BLaER1 (cell line): Measurements from ENCODE around the gene STAM2.
"Not testable (repeated sequence)": the region's sequence is repeated elsewhere in the genome, so short reads cannot be mapped to it uniquely, and the experiment has no call there.

ENCODE experiments used
- H3K27ac ChIP-seq: shearing (Covaris generic); formaldehyde crosslinking; 2 replicates; pipeline ENCODE4 v1.8.1; 2022
- H3K27me3 ChIP-seq: shearing (Covaris generic); formaldehyde crosslinking; 2 replicates; pipeline ENCODE4 v1.8.1; 2022
- H3K36me3 ChIP-seq: shearing (Covaris generic); formaldehyde crosslinking; 2 replicates; pipeline ENCODE4 v1.8.1; 2022
- H3K4me1 ChIP-seq: shearing (Covaris generic); formaldehyde crosslinking; 2 replicates; pipeline ENCODE4 v1.8.1; 2022
- H3K4me2 ChIP-seq: shearing (Covaris generic); formaldehyde crosslinking; 2 replicates; pipeline ENCODE4 v1.8.1; 2022
- H3K4me3 ChIP-seq: shearing (Covaris generic); formaldehyde crosslinking; 2 replicates; pipeline ENCODE4 v1.8.1; 2022
- H3K9ac ChIP-seq: shearing (Covaris generic); formaldehyde crosslinking; 2 replicates; pipeline ENCODE4 v1.8.1; 2022
- H3K9me3 ChIP-seq: shearing (Covaris generic); formaldehyde crosslinking; 2 replicates; pipeline ENCODE4 v1.8.1; 2022
- H4K20me1 ChIP-seq: shearing (Covaris generic); formaldehyde crosslinking; 2 replicates; pipeline ENCODE4 v1.8.1; 2022
- Cebpa-rat ChIP-seq: shearing (Covaris generic); IDR thresholded peaks from 2 replicates; pipeline ENCODE4 v1.8.1; 2022

STAM2 gene

DNA sequence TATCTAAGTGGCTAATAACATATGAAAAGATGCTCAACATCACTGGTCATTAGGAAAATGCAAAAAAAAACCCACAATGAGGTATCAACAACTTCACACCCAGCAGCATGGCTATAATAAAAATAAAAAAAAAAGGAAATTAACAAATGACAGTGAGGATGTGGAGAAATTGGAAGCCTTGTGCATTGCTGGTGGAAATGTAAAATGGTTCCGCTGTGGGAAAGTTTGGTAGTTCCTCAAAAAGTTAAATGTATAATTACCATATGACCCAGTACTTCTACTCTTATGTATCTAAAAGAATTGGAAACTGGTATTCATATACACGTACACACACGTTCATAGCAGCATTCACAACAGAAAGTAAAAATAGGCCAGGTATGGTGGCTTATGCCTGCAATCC is 61.2 kb downstream of the STAM2 start:
- Histone ChIP-seq H3K4me3 (no peak overlapping the region), H3K27me3 (no peaks in the 10 kb centered on the region), H3K4me1 (no peaks in the 10 kb centered on the region), H3K36me3 (peaks cover 6% of the 10 kb centered on the region; the same call in 1 of the 2 replicates), H4K20me1 (no peaks in the 10 kb centered on the region), H3K27ac (no peak overlapping the region), H3K9ac (no peak overlapping the region), H3K9me3 (no peaks in the 10 kb centered on the region), H3K4me2 (no peak overlapping the region)
- no peak for TF ChIP-seq Cebpa-rat

DNA sequence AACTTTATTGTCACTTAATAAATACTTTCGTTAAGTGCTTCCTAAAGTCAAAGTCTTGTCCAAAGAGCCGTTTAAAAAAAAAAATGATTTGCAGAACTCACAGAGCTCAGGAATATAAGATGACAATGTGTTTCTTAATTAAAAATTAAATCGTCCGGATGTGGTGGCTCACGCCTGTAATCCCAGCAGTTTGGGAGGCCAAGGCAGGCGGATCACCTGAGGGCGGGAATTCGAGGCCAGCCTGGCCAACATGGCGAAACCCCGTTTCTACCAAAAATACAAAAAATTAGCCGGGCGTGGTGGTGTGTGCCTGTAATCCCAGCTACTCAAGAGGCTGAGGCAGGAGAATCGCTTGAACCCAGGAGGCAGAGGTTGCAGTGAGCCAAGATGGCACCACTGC is 68.4 kb downstream of the STAM2 start:
- not testable (repeated sequence) for H3K27me3 ChIP-seq, H3K9me3 ChIP-seq, H3K27ac ChIP-seq, H3K4me3 ChIP-seq, H4K20me1 ChIP-seq, H3K9ac ChIP-seq, H3K4me1 ChIP-seq, H3K4me2 ChIP-seq, H3K36me3 ChIP-seq

DNA sequence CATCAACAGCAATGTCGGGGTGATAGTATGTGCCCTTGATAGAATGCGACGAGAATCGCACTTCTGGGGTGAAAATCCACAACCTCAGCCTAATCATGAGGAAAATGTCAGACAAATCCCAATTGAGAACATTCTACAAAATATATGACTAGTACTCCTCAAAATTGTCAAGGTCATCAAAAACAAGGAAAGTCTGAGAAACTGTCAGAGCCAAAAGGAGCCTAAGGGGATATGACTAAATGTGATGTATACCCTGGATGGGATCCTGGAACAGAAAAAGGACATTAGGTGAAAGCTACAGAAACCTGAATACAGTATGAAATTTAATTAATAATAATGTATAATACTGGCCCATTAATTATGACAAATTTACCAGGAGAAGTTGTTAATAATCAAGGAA is 69.1 kb downstream of the STAM2 start:
- Histone ChIP-seq H3K9ac (no peak overlapping the region), H4K20me1 (no peaks in the 10 kb centered on the region), H3K27me3 (no peaks in the 10 kb centered on the region), H3K4me1 (no peaks in the 10 kb centered on the region), H3K4me3 (no peak overlapping the region), H3K9me3 (no peaks in the 10 kb centered on the region), H3K36me3 (no peaks in the 10 kb centered on the region), H3K27ac (no peak overlapping the region), H3K4me2 (no peak overlapping the region)
- no peak for TF ChIP-seq Cebpa-rat

DNA sequence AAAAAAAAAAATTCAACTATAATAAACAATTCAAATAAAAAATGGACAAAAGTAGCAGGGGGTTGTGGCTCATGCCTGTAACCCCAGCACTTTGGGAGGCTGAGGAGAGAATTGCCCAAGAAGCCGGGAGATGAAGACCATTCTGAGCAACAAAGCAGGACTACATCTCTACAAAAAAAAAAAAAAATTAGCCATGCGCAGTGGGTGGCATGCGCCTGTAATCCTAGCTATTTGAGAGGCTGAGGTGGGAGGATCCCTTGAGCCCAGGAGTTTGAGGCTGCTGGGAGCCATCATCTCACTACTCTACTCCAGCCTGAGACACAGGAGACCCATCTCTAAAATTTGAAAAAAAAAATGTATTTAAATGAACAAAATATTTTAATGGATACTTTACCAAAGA is 72.3 kb downstream of the STAM2 start:
- no peak overlapping the region for H3K4me2 ChIP-seq
- no peaks in the 10 kb centered on the region for H3K9me3 ChIP-seq
- H3K27ac ChIP-seq = no peak overlapping the region
- H3K4me1 ChIP-seq = peaks cover 10% of the 10 kb centered on the region
- no peak for TF ChIP-seq Cebpa-rat
- H4K20me1 ChIP-seq = peaks cover under 1% of the 10 kb centered on the region; the same call in 1 of the 2 replicates
- peaks cover 31% of the 10 kb centered on the region for H3K27me3 ChIP-seq
- no peaks in the 10 kb centered on the region for H3K36me3 ChIP-seq
- no peak overlapping the region for H3K4me3 ChIP-seq
- H3K9ac ChIP-seq = no peak overlapping the region

DNA sequence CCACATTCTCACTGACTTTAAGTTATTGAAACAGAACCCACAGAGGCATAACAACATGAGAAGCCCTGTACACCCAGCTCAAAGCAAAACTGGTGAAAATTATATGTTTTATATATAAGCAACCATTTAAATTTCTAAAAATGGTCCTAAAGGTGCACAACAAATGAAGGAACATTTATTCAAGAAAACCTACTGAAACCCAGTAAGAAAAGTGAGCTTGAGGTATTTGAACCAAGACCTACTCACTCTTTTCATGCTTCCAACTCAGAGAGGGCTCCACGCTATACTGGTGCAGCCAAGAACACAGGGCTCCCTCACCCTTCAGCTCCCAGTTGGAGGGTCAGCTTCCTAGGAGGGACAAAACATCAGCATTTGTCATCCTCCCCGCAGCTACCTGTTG is 74.6 kb downstream of the STAM2 start:
- peaks cover 15% of the 10 kb centered on the region for H3K4me1 ChIP-seq
- peaks cover 6% of the 10 kb centered on the region; the same call in 1 of the 2 replicates for H4K20me1 ChIP-seq
- no peak overlapping the region for H3K4me3 ChIP-seq
- TF ChIP-seq Cebpa-rat = no peak
- no peak overlapping the region for H3K9ac ChIP-seq
- no peak overlapping the region for H3K4me2 ChIP-seq
- H3K36me3 ChIP-seq = no peaks in the 10 kb centered on the region
- H3K27me3 ChIP-seq = peaks cover 53% of the 10 kb centered on the region
- no peak overlapping the region for H3K27ac ChIP-seq
- H3K9me3 ChIP-seq = no peaks in the 10 kb centered on the region

DNA sequence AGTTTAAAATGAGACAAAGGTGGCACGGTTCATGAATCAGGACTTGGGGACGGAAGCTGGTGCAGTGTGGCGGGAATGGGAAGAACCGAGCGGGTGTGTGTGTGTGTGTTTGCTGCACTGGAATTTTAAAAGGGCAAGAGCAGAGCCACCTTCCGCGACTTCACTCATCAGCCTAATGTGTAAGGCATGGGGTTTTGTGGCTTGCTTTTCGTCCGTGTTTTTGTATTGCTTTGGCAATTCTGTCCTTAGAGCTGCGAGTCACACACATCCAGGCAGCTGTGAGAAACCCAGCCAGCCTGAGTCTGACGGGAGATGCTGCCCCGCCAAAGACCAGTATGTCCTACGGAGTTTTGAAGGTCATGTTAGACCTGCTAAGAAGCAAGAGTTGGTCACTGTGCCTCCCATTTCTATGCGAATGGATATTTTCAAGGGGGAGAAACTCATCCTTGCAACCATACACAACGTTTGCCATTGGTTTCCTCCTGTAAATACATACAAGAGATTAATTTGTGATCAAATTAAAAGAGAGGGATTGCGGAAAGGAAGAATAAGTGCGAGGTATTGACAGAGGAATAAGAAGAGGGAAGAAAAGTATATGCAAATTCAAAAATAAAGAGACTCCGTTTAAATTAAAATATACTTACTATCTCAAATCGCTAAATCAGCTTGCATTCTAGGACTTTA is 76.1 kb downstream of the STAM2 start:
- TF ChIP-seq Cebpa-rat = no peak
- peaks cover 6% of the 10 kb centered on the region; the same call in 1 of the 2 replicates for H4K20me1 ChIP-seq
- H3K9me3 ChIP-seq = no peaks in the 10 kb centered on the region
- H3K4me3 ChIP-seq = peak overlapping the region; percentile 72
- peak overlapping the region; percentile 96 for H3K4me2 ChIP-seq
- H3K36me3 ChIP-seq = no peaks in the 10 kb centered on the region
- H3K9ac ChIP-seq = peak overlapping the region; percentile 43; the same call in 1 of the 2 replicates
- H3K27ac ChIP-seq = no peak overlapping the region
- peaks cover 58% of the 10 kb centered on the region for H3K27me3 ChIP-seq
- peaks cover 15% of the 10 kb centered on the region for H3K4me1 ChIP-seq

DNA sequence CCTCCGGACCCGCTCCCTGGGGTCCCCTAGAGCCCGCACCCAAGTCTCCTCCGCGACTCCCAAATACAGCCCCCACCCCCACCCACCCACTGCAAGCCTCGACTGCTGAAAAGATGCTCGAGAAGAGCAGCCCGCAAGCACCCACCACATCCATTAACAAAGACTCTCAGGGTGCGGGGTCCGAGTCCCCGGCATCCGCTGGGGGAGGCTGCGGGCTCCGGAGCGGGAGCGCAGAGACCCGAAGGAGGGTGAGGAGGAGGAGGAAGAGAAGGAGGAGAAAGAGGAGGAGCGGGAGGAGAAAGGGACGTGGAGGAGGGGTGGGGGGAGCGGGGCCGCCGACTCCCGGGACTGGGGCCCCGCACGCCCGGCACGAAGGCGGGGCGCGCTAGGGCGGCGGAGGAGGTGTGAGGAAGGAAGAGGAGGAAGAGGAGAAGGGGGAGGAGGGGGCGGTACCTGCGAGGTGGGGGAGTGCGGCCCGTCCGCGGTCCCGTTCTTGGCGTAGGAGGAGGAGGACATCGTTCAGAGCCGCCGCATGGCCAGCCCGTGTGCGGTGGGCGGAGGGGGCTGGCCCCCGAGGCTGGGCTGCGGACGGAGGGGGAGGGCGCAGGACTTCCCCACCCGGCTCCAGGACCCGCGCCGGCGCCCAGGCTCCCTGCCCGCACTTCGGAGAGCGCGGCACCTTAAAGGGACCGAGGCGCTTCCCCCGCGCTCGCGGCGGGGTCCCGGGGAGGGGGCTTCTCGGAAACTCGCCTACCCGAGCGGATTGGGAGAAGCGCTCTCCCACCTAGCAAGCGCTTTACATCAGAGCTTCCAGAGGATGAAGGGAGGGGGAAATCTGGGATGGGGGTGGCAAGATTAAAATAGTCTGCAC is 76.8 kb downstream of the STAM2 start, which contains the start of gene CACNB4:
Gene CACNB4 (minus strand): TSS at position 549 of the 871 bp plus-strand sequence.
- H4K20me1 ChIP-seq = peaks cover 6% of the 10 kb centered on the region; the same call in 1 of the 2 replicates
- H3K27ac ChIP-seq = no peak within 1 kb of the TSS
- H3K9ac ChIP-seq = peak within 1 kb of the TSS; percentile 43; the same call in 1 of the 2 replicates
- peaks cover 15% of the 10 kb centered on the region for H3K4me1 ChIP-seq
- peaks cover 58% of the 10 kb centered on the region for H3K27me3 ChIP-seq
- H3K4me3 ChIP-seq = peak within 1 kb of the TSS; percentile 72
- H3K36me3 ChIP-seq = no peaks in the 10 kb centered on the region
- peak within 1 kb of the TSS; percentile 96 for H3K4me2 ChIP-seq
- H3K9me3 ChIP-seq = no peaks in the 10 kb centered on the region
- TF ChIP-seq Cebpa-rat = no peak

DNA sequence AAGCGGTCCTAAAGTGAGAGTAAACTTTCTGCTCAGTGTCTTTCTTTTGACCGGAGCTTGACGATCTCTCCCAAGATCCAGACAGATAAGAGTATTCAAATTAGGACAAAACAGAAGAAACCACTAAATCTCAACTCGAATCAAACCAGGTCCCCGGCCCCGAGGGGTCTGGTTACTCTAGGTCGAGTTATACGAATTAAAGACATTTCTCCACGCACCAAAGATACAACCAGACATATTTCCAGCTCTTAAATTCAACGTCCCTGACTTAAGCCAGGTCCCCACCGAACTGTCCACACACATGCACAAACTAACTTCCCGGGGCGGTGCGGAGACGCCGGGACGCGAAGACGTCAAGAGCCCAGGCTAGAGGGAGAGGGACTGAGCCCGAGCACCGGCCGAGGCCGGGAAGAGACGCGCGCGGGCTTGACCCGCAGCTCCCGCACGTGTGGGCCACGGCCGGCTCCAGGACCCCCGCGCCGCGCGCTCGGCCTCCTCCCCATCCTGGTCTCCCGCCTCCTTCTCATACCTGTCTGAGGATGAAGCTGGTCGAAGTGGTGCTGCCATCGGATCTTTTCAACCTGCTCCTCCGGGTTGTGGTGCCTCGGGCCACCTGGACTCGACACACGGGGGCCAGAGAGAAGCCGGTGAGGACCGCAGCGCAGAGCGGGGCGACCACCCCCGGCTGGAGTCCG is 77.6 kb downstream of the STAM2 start:
- no peak overlapping the region for H3K9ac ChIP-seq
- H3K27ac ChIP-seq = no peak overlapping the region
- no peak for TF ChIP-seq Cebpa-rat
- no peaks in the 10 kb centered on the region for H3K9me3 ChIP-seq
- H3K4me2 ChIP-seq = peak overlapping the region; percentile 96
- peaks cover 15% of the 10 kb centered on the region for H3K4me1 ChIP-seq
- no peaks in the 10 kb centered on the region for H3K36me3 ChIP-seq
- peaks cover 6% of the 10 kb centered on the region; the same call in 1 of the 2 replicates for H4K20me1 ChIP-seq
- H3K27me3 ChIP-seq = peaks cover 58% of the 10 kb centered on the region
- H3K4me3 ChIP-seq = peak overlapping the region; percentile 72

DNA sequence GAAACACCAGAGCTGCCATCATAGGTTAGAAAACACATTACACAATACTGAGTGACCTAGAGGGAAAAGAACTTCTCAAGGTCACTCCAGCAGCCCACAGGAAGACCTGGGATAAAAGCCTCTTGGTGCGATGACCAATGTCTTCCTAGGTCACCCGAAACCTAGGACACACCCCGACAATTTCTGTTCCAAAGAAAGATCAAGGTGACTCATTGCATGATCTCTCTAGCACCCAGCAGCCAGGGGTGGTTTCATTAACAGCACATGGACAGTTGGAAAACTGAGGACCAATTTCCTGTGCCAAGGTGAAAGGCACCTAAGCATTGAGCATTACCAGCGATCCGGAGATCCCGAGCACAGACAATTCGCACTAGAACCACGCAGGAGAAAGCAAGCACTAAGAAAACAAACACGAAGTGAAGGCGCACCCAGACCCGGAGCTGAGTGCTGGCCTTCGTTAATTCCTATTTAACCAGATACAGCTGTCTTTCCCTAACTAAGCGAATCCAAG is 78.2 kb downstream of the STAM2 start:
- no peaks in the 10 kb centered on the region for H3K9me3 ChIP-seq
- no peaks in the 10 kb centered on the region for H3K36me3 ChIP-seq
- H3K4me3 ChIP-seq = no peak overlapping the region
- H4K20me1 ChIP-seq = peaks cover 6% of the 10 kb centered on the region; the same call in 1 of the 2 replicates
- TF ChIP-seq Cebpa-rat = no peak
- H3K4me2 ChIP-seq = no peak overlapping the region
- H3K4me1 ChIP-seq = peaks cover 15% of the 10 kb centered on the region
- peaks cover 58% of the 10 kb centered on the region for H3K27me3 ChIP-seq
- no peak overlapping the region for H3K9ac ChIP-seq
- H3K27ac ChIP-seq = no peak overlapping the region
